Small intestine (tissue), 7 donors: ENCODE results near the gene CACNB2. TPM values are rescaled to one million over a fixed set of nuclear protein-coding genes. Genes with fewer than 3 reads are reported as not detected.

Experiments
- DNase-seq, 2 donors: peaks; one replicate each; pipeline versions ENCODE4 v3.0.0 to v3.0.0-alpha.2; 2013
- FAIRE-seq: peaks from 2 replicates; lab custom pipeline; 2012; peaks lifted over from hg19 to GRCh38; lab: Jason Lieb, UNC
- H3K27ac ChIP-seq, 3 donors: one replicate each; pipeline ENCODE4 v1.5.1; 2013; ENCODE audit warnings: low read length in 2 of 3, mild to moderate bottlenecking in 2 of 3, control low read depth in 1 of 3, inconsistent platforms in 1 of 3, low read depth in 1 of 3, moderate library complexity in 1 of 3
- H3K27me3 ChIP-seq, 3 donors: one replicate each; pipeline ENCODE4 v1.6.1; 2013; ENCODE audit warnings: low read length in 3 of 3, inconsistent platforms in 1 of 3; ENCODE audit not compliant: control insufficient read depth in 3 of 3, insufficient read depth in 3 of 3
- H3K36me3 ChIP-seq, 3 donors: one replicate each; pipeline ENCODE4 v1.6.1; 2013; ENCODE audit warnings: low read length in 3 of 3, inconsistent platforms in 1 of 3, low read depth in 1 of 3, mild to moderate bottlenecking in 1 of 3, moderate library complexity in 1 of 3; ENCODE audit not compliant: control insufficient read depth in 3 of 3, insufficient read depth in 2 of 3
- H3K4me1 ChIP-seq, 3 donors: one replicate each; pipeline ENCODE4 v1.6.1; 2013; ENCODE audit warnings: low read length in 2 of 3, inconsistent platforms in 1 of 3, low read depth in 1 of 3, mild to moderate bottlenecking in 1 of 3, moderate library complexity in 1 of 3; ENCODE audit not compliant: control insufficient read depth in 3 of 3, insufficient read depth in 2 of 3
- H3K4me3 ChIP-seq, 3 donors: one replicate each; pipeline ENCODE4 v1.5.1; 2013; ENCODE audit warnings: low read length in 3 of 3, control low read depth in 1 of 3, inconsistent platforms in 1 of 3, low read depth in 1 of 3, mild to moderate bottlenecking in 1 of 3, moderate library complexity in 1 of 3
- H3K9me3 ChIP-seq, 2 donors: one replicate each; pipeline ENCODE4 v1.6.1; 2013; ENCODE audit warnings: low read depth in 1 of 2, low read length in 1 of 2; ENCODE audit not compliant: control insufficient read depth in 2 of 2, insufficient read depth in 1 of 2
- WGBS, 3 donors: extraction: QIAGEN DNeasy Blood & Tissue Kit; methylation state at CpG; one replicate each; pipeline ENCODE4 v1.1.7; 2013; 5-methylcytosine and 5-hydroxymethylcytosine counted together
- polyA plus RNA-seq, 4 donors: library from polyadenylated mRNA; stranded (reverse) in 3 of 4; unstranded in 1 of 4; fragments of 200-250 nt in 3 of 4; fragments of 120-200 nt in 1 of 4; gene quantifications; one replicate each; pipeline versions ENCODE4 v1.2.1 to v1.2.3, GENCODE V29; 2013
- donor health status: healthy with polysubstance abuse.
- donor health status: control.
- donor health status: control.
- donor health status: Bipolar disorder and iron deficiency.
- donor health status: healthy.

CACNB2 gene
- polyA plus RNA-seq, 4 donors: 0.27 to 18.4 (median 2.3) TPM

- Histone ChIP-seq H3K27me3 (no peaks in the 10 kb centered on the region), H3K36me3 (no peaks in the 10 kb centered on the region), H3K4me1 (no peaks in the 10 kb centered on the region), H3K4me3 (no peak overlapping the region), H3K27ac (no peak overlapping the region), H3K9me3 (no peaks in the 10 kb centered on the region)
- WGBS, 3 donors: 88 to 91% (median 88%) methylated on average over 2 of the region's 2 CpGs
- DNase-seq (no peak), FAIRE-seq (no peak)
Measured at GRCh38 chr10:18217577-18217976, 77.4 kb downstream of the CACNB2 start.

- no peak overlapping the region for H3K27ac ChIP-seq
- no peak for DNase-seq
- FAIRE-seq: no peak
- 70 to 83% (median 70%) methylated on average over 1 of the region's 1 CpG for WGBS, 3 donors
- no peak overlapping the region for H3K4me3 ChIP-seq
- H3K9me3 ChIP-seq: no peaks in the 10 kb centered on the region
- no peaks in the 10 kb centered on the region for H3K27me3 ChIP-seq
- H3K4me1 ChIP-seq: no peaks in the 10 kb centered on the region
- no peaks in the 10 kb centered on the region for H3K36me3 ChIP-seq
Measured at GRCh38 chr10:18219146-18219545, 78.9 kb downstream of the CACNB2 start.

DNA sequence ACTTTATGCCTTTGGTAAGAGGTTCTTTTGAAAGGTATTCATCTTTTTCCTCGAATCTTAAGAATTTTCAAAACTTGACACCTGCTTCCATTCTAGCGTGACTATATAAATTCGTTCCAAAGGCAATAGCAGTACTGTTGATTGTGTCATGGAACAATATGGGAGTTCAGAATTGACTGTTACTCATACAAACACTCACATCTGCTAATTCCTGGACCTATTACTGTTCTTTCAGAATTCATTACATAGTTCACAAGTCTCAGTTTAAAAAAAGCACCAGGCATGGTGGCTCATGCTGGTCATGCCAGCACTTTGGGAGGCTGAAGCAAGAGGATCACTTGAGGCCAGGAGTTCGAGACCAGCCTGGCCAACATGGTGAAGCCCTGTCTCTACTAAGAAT is 80.9 kb downstream of the CACNB2 start:
- Histone ChIP-seq H3K27me3 (no peaks in the 10 kb centered on the region), H3K27ac (no peak overlapping the region), H3K36me3 (no peaks in the 10 kb centered on the region), H3K4me1 (no peaks in the 10 kb centered on the region), H3K4me3 (no peak overlapping the region), H3K9me3 (no peaks in the 10 kb centered on the region)
- DNase-seq (no peak), FAIRE-seq (no peak)
- WGBS, 3 donors: 80 to 91% (median 85%) methylated on average over 4 of the region's 4 CpGs

- H3K9me3 ChIP-seq: no peaks in the 10 kb centered on the region
- H3K27me3 ChIP-seq: no peaks in the 10 kb centered on the region
- no peak overlapping the region for H3K4me3 ChIP-seq
- FAIRE-seq: no peak
- H3K36me3 ChIP-seq: no peaks in the 10 kb centered on the region
- no peak overlapping the region for H3K27ac ChIP-seq
- no peak for DNase-seq
- 46 to 79% (median 49%) methylated on average over 4 of the region's 4 CpGs for WGBS, 3 donors
- no peaks in the 10 kb centered on the region for H3K4me1 ChIP-seq
Measured at GRCh38 chr10:18221882-18222281, 81.7 kb downstream of the CACNB2 start.

- 66 to 94% (median 70%) methylated on average over 3 of the region's 3 CpGs for WGBS, 3 donors
- Histone ChIP-seq H3K9me3 (no peaks in the 10 kb centered on the region), H3K4me1 (no peaks in the 10 kb centered on the region), H3K27me3 (no peaks in the 10 kb centered on the region), H3K4me3 (no peak overlapping the region), H3K27ac (no peak overlapping the region), H3K36me3 (no peaks in the 10 kb centered on the region)
- no peak for FAIRE-seq
- DNase-seq: no peak
Measured at GRCh38 chr10:18222866-18223265, 82.6 kb downstream of the CACNB2 start.

- Histone ChIP-seq H3K4me3 (no peak overlapping the region), H3K4me1 (no peaks in the 10 kb centered on the region), H3K27ac (no peak overlapping the region), H3K36me3 (no peaks in the 10 kb centered on the region), H3K27me3 (no peaks in the 10 kb centered on the region), H3K9me3 (no peaks in the 10 kb centered on the region)
- no peak for FAIRE-seq
- no peak for DNase-seq
- WGBS, 3 donors: 41 to 76% (median 47%) methylated on average over 2 of the region's 2 CpGs
Measured at GRCh38 chr10:18223898-18224297, 83.7 kb downstream of the CACNB2 start.

GRCh38 chr10:18224626-18225445 is 84.6 kb downstream of the CACNB2 start:
- Histone ChIP-seq H3K27me3 (no peaks in the 10 kb centered on the region), H3K27ac (no peak overlapping the region), H3K9me3 (no peaks in the 10 kb centered on the region), H3K4me3 (no peak overlapping the region), H3K36me3 (no peaks in the 10 kb centered on the region), H3K4me1 (no peaks in the 10 kb centered on the region)
- WGBS, 3 donors: 64 to 75% (median 68%) methylated on average over 12 of the region's 12 CpGs
- DNase-seq (peak in 1 of 2 donors; percentile 46), FAIRE-seq (no peak)

GRCh38 chr10:18226336-18226735 is 86.1 kb downstream of the CACNB2 start:
- FAIRE-seq: no peak
- DNase-seq: no peak
- WGBS, 3 donors: 89 to 94% (median 90%) methylated on average over 5 of the region's 5 CpGs
- no peak overlapping the region for H3K4me3 ChIP-seq
- H3K27ac ChIP-seq: no peak overlapping the region
- no peaks in the 10 kb centered on the region for H3K4me1 ChIP-seq
- H3K27me3 ChIP-seq: no peaks in the 10 kb centered on the region
- no peaks in the 10 kb centered on the region for H3K36me3 ChIP-seq
- H3K9me3 ChIP-seq: no peaks in the 10 kb centered on the region

DNA sequence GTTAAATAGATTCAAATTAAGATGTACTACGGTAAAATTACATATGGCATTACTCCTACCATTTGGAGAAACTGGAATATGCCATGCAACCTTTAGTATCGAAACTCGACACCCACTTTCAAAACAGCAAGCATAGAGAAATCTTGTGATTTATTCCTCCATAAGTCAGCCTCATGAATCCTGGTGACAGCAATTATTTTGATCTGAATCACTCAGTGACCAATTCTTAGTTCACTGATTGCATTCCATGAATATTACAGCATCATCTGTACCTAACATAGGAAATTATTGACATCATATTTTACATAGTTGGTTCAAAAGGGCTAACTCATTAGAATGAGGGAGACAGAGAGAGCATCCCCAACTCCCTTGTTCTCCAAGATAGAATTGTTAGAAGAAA is 89.6 kb downstream of the CACNB2 start:
- H3K4me3 ChIP-seq: no peak overlapping the region
- FAIRE-seq (no peak), DNase-seq (no peak)
- H3K27ac ChIP-seq: no peak overlapping the region
- H3K27me3 ChIP-seq: no peaks in the 10 kb centered on the region
- 87 to 95% (median 95%) methylated on average over 3 of the region's 3 CpGs for WGBS, 3 donors
- H3K9me3 ChIP-seq: no peaks in the 10 kb centered on the region
- no peaks in the 10 kb centered on the region for H3K36me3 ChIP-seq
- H3K4me1 ChIP-seq: no peaks in the 10 kb centered on the region
